ENCODE results near the gene MICAL3.

- TF ChIP-seq ZFP30 (CRISPR knock-in tag; IDR thresholded peaks at IDR 0.05) (no peak), PATZ1 (CRISPR knock-in tag; IDR thresholded peaks at IDR 0.05; ENCODE audit: borderline replicate concordance) (no peak), RARB (CRISPR knock-in tag; IDR thresholded peaks at IDR 0.05) (no peak), ZNF70 (CRISPR knock-in tag; IDR thresholded peaks at IDR 0.05) (no peak), BACH2 (CRISPR knock-in tag; IDR thresholded peaks at IDR 0.05; ENCODE audit: borderline replicate concordance) (no peak), ARNTL (CRISPR knock-in tag; IDR thresholded peaks at IDR 0.05; ENCODE audit: borderline replicate concordance, low read depth) (no peak)
Observed at GRCh38 chr22:18065256-18065655, 40.9 kb upstream of the MICAL3 start.
